HG03575 (cell line): ENCODE results near the gene IL32.

ENCODE experiments used
- ATAC-seq: cut with Tn5 transposase; IDR thresholded peaks from one replicate; pipeline ENCODE4 v1.9.1; 2021; ENCODE audit not compliant: unreplicated experiment, insufficient number of reproducible peaks, low FRiP score; ENCODE audit errors: extremely low read depth

The IL32 gene

GRCh38 chr16:3065069-3065741 lies at the start of gene IL32:
IL32 (plus strand) TSS chr16:3065640; CDS start chr16:3065812, 172 bp downstream.
- no peak for ATAC-seq

DNA sequence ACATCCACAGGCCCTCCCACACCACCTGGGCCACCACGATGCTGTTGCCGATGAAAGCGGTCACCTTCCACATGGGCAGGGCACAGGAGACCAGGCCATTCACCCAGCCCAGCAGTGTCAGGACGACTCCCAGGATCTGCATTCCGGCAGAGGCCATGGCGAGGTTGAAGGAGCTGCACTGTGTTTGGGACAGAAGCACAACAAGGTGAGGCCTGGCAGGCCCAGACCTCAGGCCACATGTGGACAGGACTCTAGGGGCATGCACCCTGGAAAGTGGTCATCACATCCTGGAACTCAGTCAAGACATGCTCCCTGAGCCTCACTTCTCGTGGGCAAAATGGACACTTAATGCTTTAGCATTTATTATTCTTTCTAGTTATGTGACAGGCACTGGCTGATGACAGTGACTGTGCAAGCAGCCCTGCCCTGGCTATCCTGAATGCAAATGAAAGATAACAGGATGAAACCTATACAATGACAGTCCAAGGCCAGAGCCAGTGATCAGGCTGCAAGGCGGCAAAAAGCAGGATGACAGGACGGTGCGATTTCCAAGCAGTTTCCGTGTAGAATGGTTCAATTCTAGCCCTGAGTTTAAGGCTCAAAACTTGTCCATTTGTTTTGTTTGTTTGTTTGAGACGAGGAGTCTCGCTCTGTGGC lies 49.4 kb upstream of the IL32 start:
- ATAC-seq: no peak

- no peak for ATAC-seq
Measured at GRCh38 chr16:3017344-3017743, 48.1 kb upstream of the IL32 start.

GRCh38 chr16:3017794-3018506 lies 47.5 kb upstream of the IL32 start, which contains the start of gene CLDN6:
CLDN6 (minus strand) TSS chr16:3018183; CDS start chr16:3016021, 2,162 bp downstream.
- ATAC-seq: no peak

GRCh38 chr16:3019594-3020246 lies 45.7 kb upstream of the IL32 start:
- no peak for ATAC-seq

DNA sequence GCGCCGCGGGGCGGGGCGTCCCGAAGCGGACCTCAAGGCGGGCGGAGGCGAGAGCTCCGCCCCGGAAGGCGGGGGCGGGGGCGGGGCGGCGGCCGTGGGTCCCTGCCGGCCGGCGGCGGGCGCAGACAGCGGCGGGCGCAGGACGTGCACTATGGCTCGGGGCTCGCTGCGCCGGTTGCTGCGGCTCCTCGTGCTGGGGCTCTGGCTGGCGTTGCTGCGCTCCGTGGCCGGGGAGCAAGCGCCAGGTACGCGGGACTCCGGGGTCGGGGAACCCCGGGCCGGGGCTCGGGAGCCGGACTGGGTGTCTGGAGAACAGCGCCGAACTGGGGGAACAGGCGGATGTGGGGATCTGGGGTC lies 45.2 kb upstream of the IL32 start, which contains the start of gene TNFRSF12A:
Gene TNFRSF12A, plus strand, starts transcription at position 122 of the 357 bp plus-strand sequence. Its CDS starts 30 bp downstream, at position 152.
- ATAC-seq: no peak

GRCh38 chr16:3020604-3021448 lies 44.6 kb upstream of the IL32 start:
- ATAC-seq: no peak

GRCh38 chr16:3021449-3022207 lies 43.8 kb upstream of the IL32 start:
- ATAC-seq: no peak

DNA sequence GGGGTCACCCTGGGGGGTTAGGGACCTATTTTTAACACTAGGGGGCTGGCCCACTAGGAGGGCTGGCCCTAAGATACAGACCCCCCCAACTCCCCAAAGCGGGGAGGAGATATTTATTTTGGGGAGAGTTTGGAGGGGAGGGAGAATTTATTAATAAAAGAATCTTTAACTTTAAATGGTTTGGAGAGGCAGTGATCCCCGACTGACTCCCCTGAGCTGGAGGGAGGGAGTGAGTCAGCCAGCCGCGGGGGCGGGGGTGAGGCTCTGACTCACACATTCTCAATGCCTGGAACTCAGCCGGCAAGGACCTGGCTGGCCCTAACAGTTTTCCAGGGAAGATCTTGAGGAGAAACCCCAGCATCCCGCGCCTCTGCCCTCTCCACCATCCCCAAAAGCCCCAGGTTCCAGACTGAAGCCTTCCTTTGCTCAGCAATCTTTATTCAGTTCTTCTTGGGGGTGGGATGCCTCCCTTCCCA lies 43.2 kb upstream of the IL32 start:
- no peak for ATAC-seq

GRCh38 chr16:3022684-3023414 lies 42.6 kb upstream of the IL32 start:
- ATAC-seq: no peak

- ATAC-seq: no peak
Measured at GRCh38 chr16:3023415-3023668, 42.1 kb upstream of the IL32 start.

GRCh38 chr16:3023669-3024478 lies 41.6 kb upstream of the IL32 start, which contains the start of the genes HCFC1R1 and THOC6:
HCFC1R1 (minus strand) TSS chr16:3023942; CDS start chr16:3023941, 1 bp downstream.
THOC6 (plus strand) TSS chr16:3024035; CDS start chr16:3024327, 292 bp downstream.
- ATAC-seq: no peak

DNA sequence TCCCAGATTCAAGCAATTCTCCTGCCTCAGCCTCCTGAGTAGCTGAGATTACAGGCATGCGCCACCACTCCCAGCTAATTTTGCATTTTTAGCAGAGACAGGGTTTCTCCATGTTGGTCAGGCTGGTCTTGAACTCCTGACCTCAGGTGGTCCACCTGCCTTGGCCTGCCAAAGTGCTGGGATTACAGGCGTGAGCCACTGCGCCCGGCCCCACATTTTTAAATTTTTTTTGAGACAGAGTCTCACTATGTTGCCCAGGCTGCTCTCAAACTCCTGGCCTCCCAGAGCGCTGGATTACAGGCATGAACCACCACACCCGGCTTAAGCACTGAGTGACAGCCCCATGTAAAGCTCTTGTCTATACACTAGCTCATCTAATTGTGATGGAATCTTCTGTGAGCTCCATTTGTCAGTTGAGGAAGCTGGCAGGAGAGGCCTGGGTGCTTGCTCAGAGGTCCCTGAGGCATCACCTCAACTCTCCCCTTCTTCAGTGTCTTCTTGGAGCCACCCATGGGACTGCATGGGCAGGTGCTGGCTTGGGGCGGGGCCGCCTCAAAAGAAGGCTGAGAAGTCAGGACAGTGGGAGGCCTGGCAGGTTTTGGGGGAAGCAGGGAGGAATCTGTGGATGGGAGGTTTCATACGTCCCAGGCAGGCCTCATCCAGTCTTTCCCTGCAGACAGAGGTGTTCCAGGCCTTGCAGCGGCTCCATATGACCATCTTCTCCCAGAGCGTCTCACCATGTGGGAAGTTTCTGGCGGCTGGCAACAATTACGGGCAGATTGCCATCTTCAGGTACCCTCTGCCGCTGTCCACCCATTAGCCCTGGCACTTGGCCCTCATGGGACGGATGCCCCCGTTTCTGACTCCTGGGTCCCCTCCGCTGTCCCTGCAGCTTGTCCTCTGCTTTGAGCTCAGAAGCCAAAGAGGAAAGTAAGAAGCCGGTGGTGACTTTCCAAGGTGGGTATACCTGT lies 40.1 kb upstream of the IL32 start:
- ATAC-seq: no peak

DNA sequence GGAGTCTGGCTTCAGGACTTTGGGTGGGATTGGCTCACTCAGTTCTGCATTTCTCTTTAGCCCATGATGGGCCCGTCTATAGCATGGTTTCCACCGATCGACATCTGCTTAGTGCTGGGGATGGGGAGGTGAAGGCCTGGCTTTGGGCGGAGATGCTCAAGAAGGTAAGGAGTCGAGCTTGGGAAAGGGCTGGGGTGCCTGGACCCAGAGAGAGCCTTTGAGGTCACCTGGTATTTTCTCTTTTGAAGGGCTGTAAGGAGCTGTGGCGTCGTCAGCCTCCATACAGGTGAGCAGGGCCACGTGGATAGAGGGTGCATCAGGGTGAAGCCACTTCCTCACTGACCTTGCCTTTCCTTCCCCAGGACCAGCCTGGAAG lies 39.4 kb upstream of the IL32 start:
- ATAC-seq: no peak

- no peak for ATAC-seq
Measured at GRCh38 chr16:3026609-3027488, 38.6 kb upstream of the IL32 start.
